Measurements from ENCODE around the gene SLC39A6.

GRCh38 chr18:36120297-36120696 lies 8.8 kb downstream of the SLC39A6 start:
- no peak for TF ChIP-seq CTCF (IDR thresholded peaks at IDR 0.05)
- TF ChIP-seq EZH2 (IDR thresholded peaks at IDR 0.05; ENCODE audit: borderline replicate concordance, insufficient read depth, low read depth, low read length, poor library complexity, severe bottlenecking), result no peak

Measured in B cell (primary cell).